Testis (tissue), 2 donors: ENCODE results near the gene TMEM63C.

ENCODE experiments used
- CTCF ChIP-seq, 3 experiments: fragments of 450-650 bp in 2 of 3; fragments of 200-600 bp in 1 of 3; sonication (generic) in 1 of 3; IDR thresholded peaks; one replicate each; pipeline ENCODE4 v1.5.1; 2016 to 2019; ENCODE audit warnings: antibody characterized with exemption in 3 of 3, mild to moderate bottlenecking in 2 of 3, moderate library complexity in 1 of 3
- POLR2A ChIP-seq: fragments of 450-650 bp; IDR thresholded peaks from one replicate; pipeline ENCODE4 v1.6.1; 2017; ENCODE audit warnings: antibody characterized with exemption, mild to moderate bottlenecking, moderate library complexity

- TF ChIP-seq CTCF (IDR thresholded peaks at IDR 0.05) (no peak), POLR2A (no peak)
These were observed 42.6 kb downstream of the TMEM63C start for GRCh38 chr14:77224212-77224611.
